ENCODE results near the gene MSTN.

DNA sequence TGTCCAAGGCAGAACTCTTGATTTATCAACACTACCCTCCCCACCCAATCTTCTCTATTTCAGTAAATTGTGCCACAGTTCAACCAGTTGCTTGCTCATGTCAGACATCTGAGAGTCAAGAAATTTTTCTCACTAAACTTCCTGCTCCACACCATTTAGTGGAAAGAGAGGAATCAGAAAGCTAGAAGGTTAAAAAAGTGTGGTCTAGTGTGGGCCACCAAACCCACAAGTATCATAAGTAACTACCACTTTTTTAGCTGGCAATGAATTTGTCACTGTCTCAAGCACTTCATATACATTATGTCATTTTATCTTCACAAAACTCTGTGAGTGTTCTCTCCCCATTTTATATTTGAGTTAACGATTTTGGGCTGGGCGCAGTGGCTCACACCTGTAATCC, 16.6 kb upstream of the MSTN start:
- TF ChIP-seq POLR2A (IDR thresholded peaks at IDR 0.05) (no peak), CTCF (IDR thresholded peaks at IDR 0.05) (no peak)
